Left lung (tissue), 10 donors: Measurements from ENCODE around the gene LTBP1. TPM values are rescaled to one million over a fixed set of nuclear protein-coding genes. Genes with fewer than 3 reads are reported as not detected.
A peak's percentile ranks its signal among the peaks of the same experiment; 100 is the strongest.

ENCODE experiments used
- ATAC-seq: fragments of 200-7000 bp; cut with Tn5 transposase; one replicate; pipeline ENCODE4 v1.9.1; 2020; ENCODE audit warnings: moderate library complexity
- DNase-seq, 4 donors: peaks; one replicate each; pipeline ENCODE4 v3.0.0-alpha.2; 2013 to 2020
- H3K27ac ChIP-seq, 2 donors: fragments of 200-600 bp; sonication (generic) in 1 of 2; one replicate each; pipeline versions ENCODE4 v1.5.0 to v1.8.0; 2020 to 2021
- H3K27me3 ChIP-seq, 2 donors: fragments of 200-600 bp; sonication (generic) in 1 of 2; one replicate each; pipeline versions ENCODE4 v1.5.0 to v1.8.0; 2020 to 2021
- H3K36me3 ChIP-seq, 2 donors: fragments of 200-600 bp; sonication (generic) in 1 of 2; one replicate each; pipeline versions ENCODE4 v1.5.0 to v1.8.0; 2020 to 2021
- H3K4me1 ChIP-seq, 2 donors: fragments of 200-600 bp; one replicate each; pipeline ENCODE4 v1.8.0; 2021
- H3K4me3 ChIP-seq, 2 donors: fragments of 200-600 bp; sonication (generic) in 1 of 2; one replicate each; pipeline versions ENCODE4 v1.5.0 to v1.8.0; 2020 to 2021; ENCODE audit warnings: mild to moderate bottlenecking in 1 of 2
- H3K9me3 ChIP-seq, 2 donors: fragments of 200-600 bp; sonication (generic) in 1 of 2; one replicate each; pipeline versions ENCODE4 v1.5.0 to v1.8.0; 2020 to 2021
- intact Hi-C, 2 donors: fragments of 100-400 bp; cut with DNase I; formaldehyde crosslinking; loops; one replicate each; pipeline versions ENCODE4 v1.11.2 to v1.14.2; 2022
- polyA plus RNA-seq, 6 donors: library from polyadenylated mRNA; unstranded; fragments of 120-200 nt; gene quantifications; one replicate each; pipeline ENCODE4 v1.2.1, GENCODE V29; 2013; ENCODE audit not compliant: insufficient read length in 6 of 6
- total RNA-seq, 2 donors: library from RNA; stranded (reverse); fragmentation: NEBNext Ultra II Directional; extraction: Animal tissue kit (Norgen Biotek cat#: 25700); gene quantifications; one replicate each; pipeline ENCODE4 v1.2.1, GENCODE V29; 2021
- TF ChIP-seq, protein P1 (sequence below), 2 donors: fragments of 200-600 bp; sonication (generic) in 1 of 2; IDR thresholded peaks; one replicate each; pipeline versions ENCODE4 v1.5.0 to v1.8.0; 2021; ENCODE audit warnings: antibody characterized with exemption in 2 of 2
- donor health status: DM: no; HTN: yes; CAD: no.
- donor health status: DM: no; HTN: no; CAD: no.

Gene LTBP1
- total and polyA plus RNA-seq, 8 donors = 35.4 to 81.2 (median 50.9) TPM

DNA sequence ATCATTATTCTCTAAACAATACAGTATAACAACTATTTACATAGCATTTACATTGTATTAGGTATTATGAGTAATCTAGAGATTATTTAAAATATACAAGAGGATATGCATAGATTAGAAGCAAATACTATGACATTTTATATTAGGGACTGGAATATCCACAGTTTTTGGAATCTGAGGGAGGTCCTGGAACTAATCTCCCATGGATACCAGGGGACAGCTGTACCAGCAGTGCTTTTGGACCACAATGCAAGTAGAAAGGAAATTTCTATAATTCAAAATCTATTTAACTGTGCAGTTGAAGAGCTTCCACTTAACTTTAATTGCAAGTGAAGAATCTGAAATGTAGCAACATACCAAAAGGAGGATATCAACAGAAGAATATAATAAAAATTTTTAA lies 120.8 kb downstream of the LTBP1 start:
- DNase-seq = no peak
- H3K4me1 ChIP-seq = no peaks in the 10 kb centered on the region
- H3K9me3 ChIP-seq = no peaks in the 10 kb centered on the region
- no peaks in the 10 kb centered on the region for H3K36me3 ChIP-seq
- no peaks in the 10 kb centered on the region for H3K27me3 ChIP-seq
- no peak overlapping the region for H3K4me3 ChIP-seq
- no peak for ATAC-seq
- H3K27ac ChIP-seq = no peak overlapping the region
- TF ChIP-seq, protein P1, sequence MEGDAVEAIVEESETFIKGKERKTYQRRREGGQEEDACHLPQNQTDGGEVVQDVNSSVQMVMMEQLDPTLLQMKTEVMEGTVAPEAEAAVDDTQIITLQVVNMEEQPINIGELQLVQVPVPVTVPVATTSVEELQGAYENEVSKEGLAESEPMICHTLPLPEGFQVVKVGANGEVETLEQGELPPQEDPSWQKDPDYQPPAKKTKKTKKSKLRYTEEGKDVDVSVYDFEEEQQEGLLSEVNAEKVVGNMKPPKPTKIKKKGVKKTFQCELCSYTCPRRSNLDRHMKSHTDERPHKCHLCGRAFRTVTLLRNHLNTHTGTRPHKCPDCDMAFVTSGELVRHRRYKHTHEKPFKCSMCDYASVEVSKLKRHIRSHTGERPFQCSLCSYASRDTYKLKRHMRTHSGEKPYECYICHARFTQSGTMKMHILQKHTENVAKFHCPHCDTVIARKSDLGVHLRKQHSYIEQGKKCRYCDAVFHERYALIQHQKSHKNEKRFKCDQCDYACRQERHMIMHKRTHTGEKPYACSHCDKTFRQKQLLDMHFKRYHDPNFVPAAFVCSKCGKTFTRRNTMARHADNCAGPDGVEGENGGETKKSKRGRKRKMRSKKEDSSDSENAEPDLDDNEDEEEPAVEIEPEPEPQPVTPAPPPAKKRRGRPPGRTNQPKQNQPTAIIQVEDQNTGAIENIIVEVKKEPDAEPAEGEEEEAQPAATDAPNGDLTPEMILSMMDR (IDR thresholded peaks at IDR 0.05) = no peak
- intact Hi-C loops = no loop called here

DNA sequence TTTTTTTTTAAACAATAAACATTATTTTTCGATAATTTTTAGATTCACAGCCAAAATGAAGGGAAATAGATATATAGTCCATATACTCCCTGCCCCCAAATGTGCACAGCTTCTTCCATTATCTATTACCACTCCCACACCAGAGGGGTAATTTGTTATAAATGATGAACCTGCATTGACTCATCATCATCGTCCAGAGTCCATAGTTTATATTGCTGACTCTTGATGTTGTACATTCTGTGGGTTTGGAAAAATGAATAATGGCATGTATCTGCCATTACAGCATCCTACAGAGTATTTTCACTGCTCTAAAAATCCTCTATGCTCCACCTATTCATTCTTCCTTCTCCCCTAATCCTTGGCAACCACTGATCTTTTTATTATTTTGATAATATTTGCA lies 121.5 kb downstream of the LTBP1 start:
- ATAC-seq (no peak), DNase-seq (no peak)
- Histone ChIP-seq H3K27me3 (no peaks in the 10 kb centered on the region), H3K36me3 (no peaks in the 10 kb centered on the region), H3K27ac (no peak overlapping the region), H3K4me1 (no peaks in the 10 kb centered on the region), H3K9me3 (no peaks in the 10 kb centered on the region), H3K4me3 (no peak overlapping the region)
- TF ChIP-seq, protein P1 (IDR thresholded peaks at IDR 0.05) = no peak
- intact Hi-C loops = no loop called here

DNA sequence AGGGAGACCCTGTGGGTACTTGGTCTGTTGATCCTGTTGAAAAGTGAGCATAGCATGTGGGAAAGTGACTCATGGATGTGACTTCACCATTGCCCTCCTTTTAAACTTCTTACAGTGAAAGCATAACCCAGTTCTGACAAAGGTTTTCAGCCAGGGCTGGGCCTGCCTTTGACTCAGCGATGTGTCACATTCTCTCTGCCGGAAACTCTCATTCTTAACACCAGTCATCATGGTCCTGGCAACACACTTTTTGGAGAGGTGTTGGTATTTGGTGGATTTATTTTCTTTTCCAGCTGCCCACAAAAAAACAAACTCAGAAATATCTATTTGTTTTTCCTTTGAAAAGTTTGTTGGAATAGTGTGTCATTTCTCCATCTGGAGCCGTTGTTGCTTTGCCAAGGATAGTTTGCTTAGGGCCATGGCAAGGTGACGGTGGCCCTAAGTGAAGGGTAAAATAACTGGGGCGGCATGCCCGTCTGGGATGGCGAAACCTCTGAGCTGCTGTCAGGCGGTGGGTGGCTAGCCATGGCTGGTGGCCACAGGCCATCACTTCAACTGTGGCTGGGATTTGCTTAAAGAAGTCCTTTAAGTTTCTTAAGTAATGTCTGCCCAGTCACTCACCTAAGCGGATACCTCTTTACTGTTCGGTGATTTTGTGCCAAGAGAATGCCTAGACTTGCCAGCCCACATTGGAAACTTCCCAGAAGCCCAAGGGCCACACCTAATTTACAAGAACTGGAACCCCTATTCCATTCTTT lies 123.3 kb downstream of the LTBP1 start:
- DNase-seq (peak in 1 of 4 donors; percentile 42), ATAC-seq (peak; percentile 90)
- H3K27ac ChIP-seq = peak overlapping the region; percentile 5 to 45
- intact Hi-C loops = no loop called here
- no peaks in the 10 kb centered on the region for H3K9me3 ChIP-seq
- H3K36me3 ChIP-seq = no peaks in the 10 kb centered on the region
- no peaks in the 10 kb centered on the region for H3K27me3 ChIP-seq
- H3K4me3 ChIP-seq = no peak overlapping the region
- no peaks in the 10 kb centered on the region for H3K4me1 ChIP-seq
- TF ChIP-seq, protein P1 (IDR thresholded peaks at IDR 0.05) = no peak

DNA sequence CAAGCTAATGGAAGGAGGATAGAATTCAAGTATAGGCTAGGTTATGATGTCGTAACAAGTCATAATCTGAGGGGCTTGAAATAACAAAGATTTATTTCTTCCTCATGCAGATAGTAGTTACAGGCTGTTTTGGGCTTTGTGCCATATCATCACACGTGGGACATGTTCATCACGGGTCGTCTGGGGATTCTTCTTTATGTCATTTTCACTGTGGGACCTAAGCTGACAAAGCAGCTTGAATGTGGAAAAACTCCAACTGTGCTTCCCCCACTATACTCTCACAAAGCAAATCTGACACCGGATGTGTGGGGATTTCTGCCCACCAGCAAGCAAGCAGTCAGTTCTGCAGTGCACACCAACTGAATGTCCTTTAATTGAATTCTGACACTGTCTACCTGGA lies 124.8 kb downstream of the LTBP1 start:
- Histone ChIP-seq H3K27ac (no peak overlapping the region), H3K36me3 (no peaks in the 10 kb centered on the region), H3K9me3 (no peaks in the 10 kb centered on the region), H3K4me1 (no peaks in the 10 kb centered on the region), H3K4me3 (no peak overlapping the region), H3K27me3 (no peaks in the 10 kb centered on the region)
- intact Hi-C loops = no loop called here
- TF ChIP-seq, protein P1 (IDR thresholded peaks at IDR 0.05) = no peak
- ATAC-seq (no peak), DNase-seq (no peak)

DNA sequence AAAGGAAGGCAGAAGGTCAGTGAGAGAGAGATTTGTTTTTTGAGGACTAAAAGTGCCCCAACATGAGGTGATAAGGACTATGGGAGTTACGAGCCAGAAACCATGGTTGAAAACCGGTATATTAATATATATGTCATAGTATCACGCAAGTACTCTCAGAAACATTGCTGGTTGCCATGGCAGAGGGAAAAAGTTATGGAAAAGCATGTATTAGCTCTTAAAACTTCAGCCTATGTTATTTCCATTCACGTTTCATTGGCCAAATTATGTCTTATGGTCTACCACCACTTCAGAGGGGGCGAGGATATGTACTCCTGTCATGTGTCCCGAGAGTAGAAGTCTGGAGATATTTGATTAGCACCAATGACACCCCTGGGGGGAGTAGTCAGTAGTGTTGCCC lies 125.9 kb downstream of the LTBP1 start:
- no peaks in the 10 kb centered on the region for H3K4me1 ChIP-seq
- H3K27ac ChIP-seq = no peak overlapping the region
- intact Hi-C loops = no loop called here
- no peak overlapping the region for H3K4me3 ChIP-seq
- no peak for DNase-seq
- H3K9me3 ChIP-seq = no peaks in the 10 kb centered on the region
- no peaks in the 10 kb centered on the region for H3K36me3 ChIP-seq
- TF ChIP-seq, protein P1 (IDR thresholded peaks at IDR 0.05) = no peak
- no peak for ATAC-seq
- H3K27me3 ChIP-seq = no peaks in the 10 kb centered on the region
